ENCODE measurements around the gene CCDC88C. TPM values are rescaled to one million over a fixed set of nuclear protein-coding genes. Genes with fewer than 3 reads are reported as not detected.

CCDC88C gene
- total RNA-seq, 1 experiment from 2014 or later, result 29.8 TPM

DNA sequence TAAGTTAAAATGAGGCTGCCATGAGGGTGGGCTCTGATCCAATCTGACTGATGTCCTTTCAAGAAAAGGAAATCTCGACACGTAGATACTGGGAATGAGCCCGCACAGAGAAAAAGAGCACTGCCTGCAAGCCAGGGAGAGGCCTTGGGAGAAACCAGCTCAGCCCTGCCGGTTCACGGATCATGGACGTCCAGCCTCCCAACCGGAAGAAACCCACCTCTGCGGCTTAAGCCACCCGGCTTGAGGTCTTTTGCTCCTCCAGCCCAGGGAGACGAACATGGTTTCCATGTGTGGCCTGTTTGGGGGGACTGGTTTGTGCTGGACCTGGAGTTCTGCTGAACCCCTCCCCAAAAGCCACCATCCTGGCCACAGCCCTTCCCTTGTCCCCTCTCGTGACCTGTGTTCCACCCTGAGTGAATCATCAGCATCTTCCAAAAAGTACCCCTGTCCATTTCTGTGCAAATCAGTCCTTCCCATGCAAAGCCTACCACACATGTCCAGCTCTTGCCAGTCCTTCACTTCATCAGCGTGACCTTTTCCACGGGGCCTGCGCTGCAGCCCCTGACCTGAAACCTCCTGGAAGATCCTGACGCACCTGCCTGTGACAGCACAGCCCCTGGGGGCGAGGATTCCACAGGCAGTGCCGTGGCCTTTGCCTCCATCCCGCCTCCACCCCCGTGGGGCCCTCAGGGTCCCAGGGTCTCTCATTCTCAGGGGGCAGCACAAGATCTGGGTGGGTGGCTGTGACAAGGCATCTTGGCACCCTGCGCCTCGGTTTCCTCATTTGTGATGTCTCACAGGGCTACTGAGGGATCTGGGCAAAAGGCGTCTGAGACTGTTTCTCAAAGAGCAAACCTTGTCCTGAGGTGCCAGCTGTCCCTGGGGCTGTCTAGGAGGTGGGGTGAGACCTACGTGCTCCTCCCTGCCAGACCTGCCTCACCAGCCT is 121.5 kb downstream of the CCDC88C start:
- H3K27me3 ChIP-seq (replicated peaks; ENCODE audit: control insufficient read depth, insufficient read depth, low read length), result no peaks in the 10 kb centered on the region
- H3K4me1 ChIP-seq, result no peaks in the 10 kb centered on the region
- TF ChIP-seq, protein P1, sequence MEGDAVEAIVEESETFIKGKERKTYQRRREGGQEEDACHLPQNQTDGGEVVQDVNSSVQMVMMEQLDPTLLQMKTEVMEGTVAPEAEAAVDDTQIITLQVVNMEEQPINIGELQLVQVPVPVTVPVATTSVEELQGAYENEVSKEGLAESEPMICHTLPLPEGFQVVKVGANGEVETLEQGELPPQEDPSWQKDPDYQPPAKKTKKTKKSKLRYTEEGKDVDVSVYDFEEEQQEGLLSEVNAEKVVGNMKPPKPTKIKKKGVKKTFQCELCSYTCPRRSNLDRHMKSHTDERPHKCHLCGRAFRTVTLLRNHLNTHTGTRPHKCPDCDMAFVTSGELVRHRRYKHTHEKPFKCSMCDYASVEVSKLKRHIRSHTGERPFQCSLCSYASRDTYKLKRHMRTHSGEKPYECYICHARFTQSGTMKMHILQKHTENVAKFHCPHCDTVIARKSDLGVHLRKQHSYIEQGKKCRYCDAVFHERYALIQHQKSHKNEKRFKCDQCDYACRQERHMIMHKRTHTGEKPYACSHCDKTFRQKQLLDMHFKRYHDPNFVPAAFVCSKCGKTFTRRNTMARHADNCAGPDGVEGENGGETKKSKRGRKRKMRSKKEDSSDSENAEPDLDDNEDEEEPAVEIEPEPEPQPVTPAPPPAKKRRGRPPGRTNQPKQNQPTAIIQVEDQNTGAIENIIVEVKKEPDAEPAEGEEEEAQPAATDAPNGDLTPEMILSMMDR (IDR thresholded peaks at IDR 0.05; ENCODE audit: insufficient read depth in 1 of 2, low read depth in 1 of 2, low read length in 1 of 2, severe bottlenecking in 1 of 2, unreplicated experiment in 1 of 2), result no peak
- no peaks in the 10 kb centered on the region for H3K9me3 ChIP-seq
- Mint-ChIP-seq H3K36me3 (ENCODE audit: insufficient read depth, unreplicated experiment) (peaks cover 31% of the 10 kb centered on the region), H3K27me3 (ENCODE audit: insufficient read depth, unreplicated experiment) (no peaks in the 10 kb centered on the region), H3K27ac (ENCODE audit: unreplicated experiment) (no peak overlapping the region), H3K4me1 (ENCODE audit: low read depth, unreplicated experiment) (no peaks in the 10 kb centered on the region), H3K9me3 (ENCODE audit: unreplicated experiment) (no peaks in the 10 kb centered on the region), H3K4me3 (ENCODE audit: unreplicated experiment) (no peak overlapping the region)
- peaks cover 1% of the 10 kb centered on the region for H3K36me3 ChIP-seq (ENCODE audit: control insufficient read depth, insufficient read depth, low read length)
- DNase-seq, result no peak
- CTCF ChIA-PET, result no interaction called here
- intact Hi-C loops (cut with micrococcal nuclease; ENCODE audit: unreplicated experiment), result no loop called here
- POLR2A ChIA-PET, result no interaction called here
- H3K4me3 ChIP-seq (ENCODE audit: low read depth, low read length), result no peak overlapping the region
- BruUV-seq (replicated peaks), result no TSS peak

DNA sequence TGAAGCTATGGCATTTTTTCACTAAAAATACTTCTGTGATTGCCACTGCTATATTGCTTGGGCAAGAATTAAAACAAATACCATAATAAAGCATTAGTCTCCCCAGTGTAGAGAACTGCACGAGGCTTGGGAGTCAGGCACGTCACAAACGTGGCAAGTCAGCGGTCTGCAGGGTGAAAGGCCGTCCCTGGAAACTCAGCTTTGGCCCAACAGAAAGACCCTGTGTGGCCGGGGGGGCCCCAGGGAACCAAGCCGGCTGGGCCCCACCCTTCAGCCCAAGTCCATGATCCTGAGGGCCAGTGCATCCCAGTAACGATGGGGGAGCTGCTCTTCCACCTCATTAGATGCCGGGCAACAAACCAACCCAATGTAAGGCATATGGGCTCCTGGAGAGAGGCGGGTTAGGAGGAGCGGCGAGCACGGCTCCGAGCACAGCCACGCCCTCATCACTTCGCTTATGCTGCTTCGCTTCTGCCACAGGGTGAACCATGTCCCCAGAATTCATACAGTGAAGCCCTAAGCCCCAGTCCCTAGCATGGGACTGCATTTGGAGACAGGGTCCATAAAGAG is 122.3 kb downstream of the CCDC88C start:
- no peaks in the 10 kb centered on the region for H3K9me3 ChIP-seq
- no peak for DNase-seq
- H3K36me3 ChIP-seq (ENCODE audit: control insufficient read depth, insufficient read depth, low read length), result peaks cover 1% of the 10 kb centered on the region
- H3K4me1 ChIP-seq, result no peaks in the 10 kb centered on the region
- Mint-ChIP-seq H3K36me3 (ENCODE audit: insufficient read depth, unreplicated experiment) (peaks cover 35% of the 10 kb centered on the region), H3K27ac (ENCODE audit: unreplicated experiment) (no peak overlapping the region), H3K4me1 (ENCODE audit: low read depth, unreplicated experiment) (no peaks in the 10 kb centered on the region), H3K9me3 (ENCODE audit: unreplicated experiment) (no peaks in the 10 kb centered on the region), H3K4me3 (ENCODE audit: unreplicated experiment) (no peak overlapping the region), H3K27me3 (ENCODE audit: insufficient read depth, unreplicated experiment) (no peaks in the 10 kb centered on the region)
- ChIA-PET POLR2A (no interaction called here), CTCF (no interaction called here)
- BruUV-seq (replicated peaks), result no TSS peak
- TF ChIP-seq, protein P1 (IDR thresholded peaks at IDR 0.05; ENCODE audit: insufficient read depth in 1 of 2, low read depth in 1 of 2, low read length in 1 of 2, severe bottlenecking in 1 of 2, unreplicated experiment in 1 of 2), result no peak
- intact Hi-C loops (cut with micrococcal nuclease; ENCODE audit: unreplicated experiment), result no loop called here
- no peak overlapping the region for H3K4me3 ChIP-seq (ENCODE audit: low read depth, low read length)
- H3K27me3 ChIP-seq (replicated peaks; ENCODE audit: control insufficient read depth, insufficient read depth, low read length), result no peaks in the 10 kb centered on the region

DNA sequence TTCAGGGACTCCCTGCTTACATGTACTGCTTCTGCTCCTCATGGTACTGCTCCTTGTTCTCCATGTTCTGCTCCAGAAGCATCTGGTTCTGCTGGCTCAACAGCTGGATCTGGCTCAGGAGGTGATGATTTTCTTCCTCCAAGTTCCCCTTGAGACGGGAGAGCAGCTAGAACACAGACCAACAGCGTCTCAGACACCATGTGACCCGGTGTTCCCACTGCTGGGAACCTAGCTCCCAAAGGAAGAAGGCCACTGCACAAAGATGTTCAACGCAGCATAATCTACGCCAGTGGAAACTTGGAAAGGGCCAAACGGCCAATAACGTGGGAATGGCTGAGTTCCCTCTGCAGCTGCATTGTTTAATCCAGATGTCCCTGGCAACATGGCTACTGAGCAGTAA is 123.5 kb downstream of the CCDC88C start:
- H3K4me3 Mint-ChIP-seq (ENCODE audit: unreplicated experiment), result no peak overlapping the region
- no peaks in the 10 kb centered on the region for H3K4me1 ChIP-seq
- intact Hi-C loops (cut with micrococcal nuclease; ENCODE audit: unreplicated experiment), result no loop called here
- H3K27me3 Mint-ChIP-seq (ENCODE audit: insufficient read depth, unreplicated experiment), result no peaks in the 10 kb centered on the region
- peaks cover 38% of the 10 kb centered on the region for H3K36me3 Mint-ChIP-seq (ENCODE audit: insufficient read depth, unreplicated experiment)
- TF ChIP-seq, protein P1 (IDR thresholded peaks at IDR 0.05; ENCODE audit: insufficient read depth in 1 of 2, low read depth in 1 of 2, low read length in 1 of 2, severe bottlenecking in 1 of 2, unreplicated experiment in 1 of 2), result no peak
- POLR2A ChIA-PET, result no interaction called here
- CTCF ChIA-PET, result no interaction called here
- H3K27me3 ChIP-seq (replicated peaks; ENCODE audit: control insufficient read depth, insufficient read depth, low read length), result no peaks in the 10 kb centered on the region
- H3K36me3 ChIP-seq (ENCODE audit: control insufficient read depth, insufficient read depth, low read length), result peaks cover 1% of the 10 kb centered on the region
- no peaks in the 10 kb centered on the region for H3K9me3 Mint-ChIP-seq (ENCODE audit: unreplicated experiment)
- no peak overlapping the region for H3K27ac Mint-ChIP-seq (ENCODE audit: unreplicated experiment)
- no peak overlapping the region for H3K4me3 ChIP-seq (ENCODE audit: low read depth, low read length)
- BruUV-seq (replicated peaks), result no TSS peak
- no peak for DNase-seq
- no peaks in the 10 kb centered on the region for H3K9me3 ChIP-seq
- H3K4me1 Mint-ChIP-seq (ENCODE audit: low read depth, unreplicated experiment), result no peaks in the 10 kb centered on the region
